ENCODE data around the gene PTPRM.

GRCh38 chr18:8020132-8020846 lies 453.2 kb downstream of the PTPRM start:
- no peak for TF ChIP-seq CTCF (conservative IDR thresholded peaks at IDR 0.05; ENCODE audit: low read depth, low read length)
- no peak for TF ChIP-seq POLR2A (IDR thresholded peaks at IDR 0.05; ENCODE audit: low read depth, low read length)
- TF ChIP-seq, protein P1, sequence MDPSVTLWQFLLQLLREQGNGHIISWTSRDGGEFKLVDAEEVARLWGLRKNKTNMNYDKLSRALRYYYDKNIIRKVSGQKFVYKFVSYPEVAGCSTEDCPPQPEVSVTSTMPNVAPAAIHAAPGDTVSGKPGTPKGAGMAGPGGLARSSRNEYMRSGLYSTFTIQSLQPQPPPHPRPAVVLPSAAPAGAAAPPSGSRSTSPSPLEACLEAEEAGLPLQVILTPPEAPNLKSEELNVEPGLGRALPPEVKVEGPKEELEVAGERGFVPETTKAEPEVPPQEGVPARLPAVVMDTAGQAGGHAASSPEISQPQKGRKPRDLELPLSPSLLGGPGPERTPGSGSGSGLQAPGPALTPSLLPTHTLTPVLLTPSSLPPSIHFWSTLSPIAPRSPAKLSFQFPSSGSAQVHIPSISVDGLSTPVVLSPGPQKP (IDR thresholded peaks at IDR 0.05; ENCODE audit: borderline replicate concordance, low read depth, low read length), result no peak
- no peak for TF ChIP-seq BHLHE40 (IDR thresholded peaks at IDR 0.05; ENCODE audit: low read depth, low read length)
- TF ChIP-seq RFX5 (IDR thresholded peaks at IDR 0.05; ENCODE audit: low read depth, low read length), result no peak
- no peak for TF ChIP-seq RAD21 (IDR thresholded peaks at IDR 0.05; ENCODE audit: low read length)
- TF ChIP-seq FOS (IDR thresholded peaks at IDR 0.05; ENCODE audit: low read depth, low read length), result no peak
- TF ChIP-seq SMC3 (IDR thresholded peaks at IDR 0.05; ENCODE audit: low read depth, low read length), result no peak
- TF ChIP-seq MXI1 (IDR thresholded peaks at IDR 0.05; ENCODE audit: borderline replicate concordance, low read depth, low read length), result no peak
- TF ChIP-seq MAZ (IDR thresholded peaks at IDR 0.05; ENCODE audit: borderline replicate concordance, low read depth, low read length), result no peak
